Activated T-cell treated with anti-CD3 and anti-CD28 coated beads, Interleukin-2, amount 50 U/mL, for 72 hours (primary cell): ENCODE measurements around the gene TSEN34. TPM values are rescaled to one million over a fixed set of nuclear protein-coding genes. Genes with fewer than 3 reads are reported as not detected.

Experiments used
- ATAC-seq, 2 donors: fragments of 150-1000 bp; cut with Tn5 transposase; replicated peaks in 1 of 2; 2 replicates each; pipeline ENCODE4 v1.10.0; 2021; ENCODE audit warnings: moderate library complexity in 2 of 2, mild to moderate bottlenecking in 1 of 2
- DNase-seq, 2 donors: peaks; one replicate each; pipeline ENCODE4 v3.0.0; 2021 to 2022; ENCODE audit warnings: mixed read lengths in 1 of 2
- H3K27ac Mint-ChIP-seq: one replicate; pipeline ENCODE4 v1.8.0; 2022; ENCODE audit warnings: mild to moderate bottlenecking, moderate library complexity, mixed read lengths
- H3K27me3 Mint-ChIP-seq: one replicate; pipeline ENCODE4 v1.8.0; 2022; ENCODE audit warnings: low read depth, mixed read lengths
- H3K36me3 Mint-ChIP-seq, 2 donors: one replicate each; pipeline ENCODE4 v1.8.0; 2022; ENCODE audit warnings: mixed read lengths in 2 of 2, mild to moderate bottlenecking in 1 of 2; ENCODE audit not compliant: insufficient read depth in 2 of 2
- H3K4me1 Mint-ChIP-seq: one replicate; pipeline ENCODE4 v1.8.0; 2022; ENCODE audit warnings: low read depth, mixed read lengths
- H3K4me3 Mint-ChIP-seq, 2 donors: one replicate each; pipeline ENCODE4 v1.8.0; 2022; ENCODE audit warnings: mild to moderate bottlenecking in 2 of 2, mixed read lengths in 2 of 2, moderate library complexity in 2 of 2
- H3K9me3 Mint-ChIP-seq, 2 donors: one replicate each; pipeline ENCODE4 v1.8.0; 2022; ENCODE audit warnings: mixed read lengths in 2 of 2
- total RNA-seq, 2 donors: library from RNA; stranded (reverse); gene quantifications; one replicate each; pipeline ENCODE4 v1.2.3, GENCODE V29; 2022

TSEN34 gene
- total RNA-seq = 10 to 100 TPM; 11.0 to 17.5 TPM

GRCh38 chr19:54191011-54191810, at the start of gene TSEN34:
Gene TSEN34, plus strand, starts transcription at chr19:54191308. Its CDS starts 57 bp downstream, at chr19:54191365.
- Mint-ChIP-seq H3K4me1 (peaks cover 45% of the 10 kb centered on the region), H3K4me3 (peak within 1 kb of the TSS; percentile 85 to 96), H3K27me3 (no peaks in the 10 kb centered on the region), H3K36me3 (peaks cover 3 to 13% of the 10 kb centered on the region in 2 donors), H3K27ac (peak within 1 kb of the TSS; percentile 92), H3K9me3 (no peaks in the 10 kb centered on the region)
- DNase-seq (peak; percentile 91 to 93), ATAC-seq (peak; percentile 35 to 38)

- H3K27ac Mint-ChIP-seq = no peak overlapping the region
- H3K4me1 Mint-ChIP-seq = peaks cover 44% of the 10 kb centered on the region
- no peaks in the 10 kb centered on the region for H3K27me3 Mint-ChIP-seq
- H3K9me3 Mint-ChIP-seq = no peaks in the 10 kb centered on the region
- ATAC-seq (no peak), DNase-seq (no peak)
- H3K4me3 Mint-ChIP-seq = no peak overlapping the region
- H3K36me3 Mint-ChIP-seq = peaks cover 8 to 26% of the 10 kb centered on the region in 2 donors
These were observed 49.8 kb upstream of the TSEN34 start for GRCh38 chr19:54141356-54141755.

- Mint-ChIP-seq H3K4me3 (no peak overlapping the region), H3K4me1 (peaks cover 38% of the 10 kb centered on the region), H3K27me3 (no peaks in the 10 kb centered on the region), H3K27ac (peak overlapping the region; percentile 34), H3K36me3 (peaks cover 8 to 31% of the 10 kb centered on the region in 2 donors), H3K9me3 (no peaks in the 10 kb centered on the region)
- DNase-seq (no peak), ATAC-seq (no peak)
These were observed 48.8 kb upstream of the TSEN34 start for GRCh38 chr19:54142166-54142780.

- H3K4me3 Mint-ChIP-seq = no peak overlapping the region
- peaks cover 4 to 32% of the 10 kb centered on the region in 2 donors for H3K36me3 Mint-ChIP-seq
- DNase-seq (no peak), ATAC-seq (peak in 1 of 2 donors; percentile 16)
- no peak overlapping the region for H3K27ac Mint-ChIP-seq
- H3K9me3 Mint-ChIP-seq = no peaks in the 10 kb centered on the region
- no peaks in the 10 kb centered on the region for H3K27me3 Mint-ChIP-seq
- peaks cover 15% of the 10 kb centered on the region for H3K4me1 Mint-ChIP-seq
These were observed 45.5 kb upstream of the TSEN34 start for GRCh38 chr19:54145541-54146158.

GRCh38 chr19:54147676-54148075, 43.4 kb upstream of the TSEN34 start:
- no peak overlapping the region for H3K4me3 Mint-ChIP-seq
- peaks cover under 1 to 33% of the 10 kb centered on the region in 2 donors for H3K36me3 Mint-ChIP-seq
- no peaks in the 10 kb centered on the region for H3K27me3 Mint-ChIP-seq
- H3K9me3 Mint-ChIP-seq = no peaks in the 10 kb centered on the region
- H3K4me1 Mint-ChIP-seq = peaks cover 5% of the 10 kb centered on the region
- ATAC-seq (no peak), DNase-seq (no peak)
- no peak overlapping the region for H3K27ac Mint-ChIP-seq

GRCh38 chr19:54148158-54148557, 43.0 kb upstream of the TSEN34 start:
- no peaks in the 10 kb centered on the region for H3K27me3 Mint-ChIP-seq
- H3K4me3 Mint-ChIP-seq = no peak overlapping the region
- ATAC-seq (no peak), DNase-seq (no peak)
- peaks cover 5% of the 10 kb centered on the region for H3K4me1 Mint-ChIP-seq
- H3K36me3 Mint-ChIP-seq = peaks cover 0 to 32% of the 10 kb centered on the region in 2 donors
- H3K27ac Mint-ChIP-seq = no peak overlapping the region
- H3K9me3 Mint-ChIP-seq = no peaks in the 10 kb centered on the region

GRCh38 chr19:54149021-54149812, 41.9 kb upstream of the TSEN34 start:
- Mint-ChIP-seq H3K36me3 (peaks cover 0 to 30% of the 10 kb centered on the region in 2 donors), H3K4me3 (no peak overlapping the region)
- no peak for ATAC-seq

GRCh38 chr19:54151362-54152035, 39.6 kb upstream of the TSEN34 start:
- H3K4me3 Mint-ChIP-seq = no peak overlapping the region
- ATAC-seq = no peak
- no peak for DNase-seq
- no peaks in the 10 kb centered on the region for H3K27me3 Mint-ChIP-seq
- peaks cover 2 to 32% of the 10 kb centered on the region in 2 donors for H3K36me3 Mint-ChIP-seq
- H3K27ac Mint-ChIP-seq = no peak overlapping the region
- H3K9me3 Mint-ChIP-seq = no peaks in the 10 kb centered on the region
- H3K4me1 Mint-ChIP-seq = peaks cover 15% of the 10 kb centered on the region

More at GRCh38 chr19:54149021-54149812, 41.9 kb upstream of the TSEN34 start:
- Mint-ChIP-seq H3K27ac (no peak overlapping the region), H3K9me3 (no peaks in the 10 kb centered on the region), H3K27me3 (no peaks in the 10 kb centered on the region), H3K4me1 (peaks cover 5% of the 10 kb centered on the region)
- no peak for DNase-seq

- H3K27me3 Mint-ChIP-seq = no peaks in the 10 kb centered on the region
- H3K27ac Mint-ChIP-seq = no peak overlapping the region
- H3K4me1 Mint-ChIP-seq = peaks cover 15% of the 10 kb centered on the region
- H3K36me3 Mint-ChIP-seq = peaks cover 2 to 33% of the 10 kb centered on the region in 2 donors
- ATAC-seq = no peak
- H3K4me3 Mint-ChIP-seq = no peak overlapping the region
- DNase-seq = no peak
- no peaks in the 10 kb centered on the region for H3K9me3 Mint-ChIP-seq
These were observed 38.8 kb upstream of the TSEN34 start for GRCh38 chr19:54152267-54152666.

GRCh38 chr19:54152878-54153524, 38.1 kb upstream of the TSEN34 start:
- H3K4me1 Mint-ChIP-seq = peaks cover 19% of the 10 kb centered on the region
- peaks cover 2 to 34% of the 10 kb centered on the region in 2 donors for H3K36me3 Mint-ChIP-seq
- no peak for DNase-seq
- H3K27ac Mint-ChIP-seq = no peak overlapping the region
- H3K27me3 Mint-ChIP-seq = no peaks in the 10 kb centered on the region
- H3K4me3 Mint-ChIP-seq = no peak overlapping the region
- ATAC-seq = no peak
- no peaks in the 10 kb centered on the region for H3K9me3 Mint-ChIP-seq

- Mint-ChIP-seq H3K27me3 (no peaks in the 10 kb centered on the region), H3K9me3 (no peaks in the 10 kb centered on the region), H3K4me3 (no peak overlapping the region), H3K4me1 (peaks cover 28% of the 10 kb centered on the region), H3K27ac (no peak overlapping the region), H3K36me3 (peaks cover 4 to 36% of the 10 kb centered on the region in 2 donors)
- ATAC-seq (no peak), DNase-seq (no peak)
These were observed 37.3 kb upstream of the TSEN34 start for GRCh38 chr19:54153731-54154326.
